OCI-LY7 (cell line): ENCODE data around the gene CCDC187. TPM values are rescaled to one million over a fixed set of nuclear protein-coding genes. Genes with fewer than 3 reads are reported as not detected.

Experiments used
- BruUV-seq: library from RNA; stranded (reverse); fragments of 400-500 nt; replicated peaks from 2 replicates; lab custom pipeline; 2021; lab: Mats Ljungman, UMichigan
- CTCF ChIA-PET: fragments of 300-600 bp; sonication (Branson Sonifier 250); formaldehyde crosslinking; loops from one replicate; lab custom pipeline; 2022; ENCODE audit warnings: antibody characterized with exemption; ENCODE audit not compliant: unreplicated experiment; lab: Charles Lee
- POLR2A ChIA-PET: fragments of 300-600 bp; sonication (Branson Sonifier 250); formaldehyde crosslinking; loops from one replicate; lab custom pipeline; 2022; ENCODE audit warnings: antibody characterized with exemption; lab: Charles Lee
- DNase-seq: peaks from one replicate; pipeline ENCODE4 v3.0.0-alpha.2; 2015; ENCODE audit warnings: low spot score
- H2AFZ ChIP-seq: fragments of 200-600 bp; sonication (generic), shearing (Covaris generic); 2 replicates; pipeline ENCODE4 v1.6.1; 2014; ENCODE audit warnings: mild to moderate bottlenecking, antibody characterized with exemption, low read length, moderate library complexity
- H3K27ac ChIP-seq: fragments of 200-600 bp; sonication (generic); 2 replicates; pipeline ENCODE4 v1.5.1; 2014; ENCODE audit warnings: mixed run types, low read depth, mild to moderate bottlenecking, moderate library complexity, low read length, inconsistent platforms; ENCODE audit not compliant: poor library complexity, severe bottlenecking
- H3K36me3 ChIP-seq: fragments of 200-600 bp; sonication (generic); 2 replicates; pipeline ENCODE4 v1.6.1; 2014; ENCODE audit warnings: mild to moderate bottlenecking, antibody characterized with exemption, low read length, moderate library complexity, mixed read lengths; ENCODE audit not compliant: insufficient read depth
- H3K4me1 ChIP-seq: fragments of 200-600 bp; sonication (generic); 2 replicates; pipeline ENCODE4 v1.5.1; 2014; ENCODE audit warnings: mild to moderate bottlenecking, low read length; ENCODE audit not compliant: insufficient read depth, poor library complexity, severe bottlenecking
- H3K4me2 ChIP-seq: fragments of 200-600 bp; sonication (generic); 2 replicates; pipeline ENCODE4 v1.6.1; 2014; ENCODE audit warnings: mild to moderate bottlenecking, low read length
- H3K4me3 ChIP-seq: fragments of 200-600 bp; sonication (generic); 2 replicates; pipeline ENCODE4 v1.5.1; 2014; ENCODE audit warnings: mild to moderate bottlenecking, low read depth, low read length; ENCODE audit not compliant: poor library complexity, severe bottlenecking
- H3K79me2 ChIP-seq: fragments of 200-600 bp; sonication (generic); 2 replicates; pipeline ENCODE4 v1.6.1; 2016; ENCODE audit warnings: low read depth, mild to moderate bottlenecking, low read length, moderate library complexity, mixed read lengths; ENCODE audit not compliant: insufficient read depth
- H3K9me2 ChIP-seq: fragments of 200-600 bp; sonication (generic); 2 replicates; pipeline ENCODE4 v1.6.1; 2016; ENCODE audit warnings: mild to moderate bottlenecking, low read length, mixed read lengths; ENCODE audit not compliant: insufficient read depth
- H3K9me3 ChIP-seq: fragments of 200-600 bp; sonication (generic); 2 replicates; pipeline ENCODE4 v1.6.1; 2014; ENCODE audit warnings: mild to moderate bottlenecking, mixed run types, low read length, mixed read lengths
- H4K20me1 ChIP-seq: fragments of 200-600 bp; sonication (generic); 2 replicates; pipeline ENCODE4 v1.6.1; 2014; ENCODE audit warnings: mild to moderate bottlenecking, antibody characterized with exemption, low read length, moderate library complexity, mixed read lengths; ENCODE audit not compliant: insufficient read depth
- CTCF ChIP-seq: fragments of 200-600 bp; sonication (generic); conservative IDR thresholded peaks from 2 replicates; pipeline ENCODE4 v1.5.1; 2014; ENCODE audit warnings: mild to moderate bottlenecking, antibody characterized with exemption, low read length, moderate library complexity, mixed read lengths
- EZH2phosphoT487 ChIP-seq: fragments of 200-600 bp; sonication (generic); IDR thresholded peaks from 2 replicates; pipeline ENCODE4 v1.6.1; 2018; ENCODE audit warnings: low read depth, borderline replicate concordance, mild to moderate bottlenecking, mixed run types, antibody characterized with exemption, low read length, moderate library complexity, mixed read lengths
- intact Hi-C: fragments of 100-400 bp; cut with micrococcal nuclease; formaldehyde crosslinking; loops from one replicate; pipeline ENCODE4 v1.10.0; 2022; ENCODE audit not compliant: unreplicated experiment
- total RNA-seq, 2 experiments: library from RNA; depleted of rRNA in 1 of 2; stranded (reverse); fragments of >200 nt in 1 of 2; shearing (Covaris generic) in 1 of 2; gene quantifications; 2 replicates each; pipeline ENCODE4 v1.2.3, GENCODE V29; 2014 to 2022

CCDC187 gene
- total RNA-seq, 2 experiments from 2014 or later = not detected

- BruUV-seq = no TSS peak
- POLR2A ChIA-PET = no interaction called here
- Histone ChIP-seq H4K20me1 (no peaks in the 10 kb centered on the region), H3K9me2 (no peaks in the 10 kb centered on the region), H2AFZ (no peak overlapping the region), H3K9me3 (no peaks in the 10 kb centered on the region), H3K79me2 (no peaks in the 10 kb centered on the region), H3K27ac (no peak overlapping the region), H3K4me3 (no peak overlapping the region), H3K36me3 (no peaks in the 10 kb centered on the region), H3K4me1 (peaks cover 17% of the 10 kb centered on the region), H3K4me2 (no peak overlapping the region)
- intact Hi-C loops = no loop called here
- TF ChIP-seq EZH2phosphoT487 (no peak), CTCF (no peak)
- CTCF ChIA-PET = no interaction called here
- no peak for DNase-seq
These were observed 23.2 kb downstream of the CCDC187 start for GRCh38 chr9:136280535-136281315.

- Histone ChIP-seq H3K9me2 (no peaks in the 10 kb centered on the region), H3K36me3 (no peaks in the 10 kb centered on the region), H3K4me1 (peaks cover 17% of the 10 kb centered on the region), H3K4me3 (no peak overlapping the region), H2AFZ (no peak overlapping the region), H3K4me2 (no peak overlapping the region), H3K9me3 (no peaks in the 10 kb centered on the region), H4K20me1 (no peaks in the 10 kb centered on the region), H3K27ac (no peak overlapping the region), H3K79me2 (no peaks in the 10 kb centered on the region)
- no TSS peak for BruUV-seq
- no peak for DNase-seq
- ChIA-PET POLR2A (no interaction called here), CTCF (interaction anchor here (0.5 kb wide), 1 partner anchor 204 kb away, joined by 3 read pairs; no protein-coding TSS in a partner anchor)
- TF ChIP-seq EZH2phosphoT487 = no peak
- no peak for TF ChIP-seq CTCF
- intact Hi-C loops = no loop called here
These were observed 24.4 kb downstream of the CCDC187 start for GRCh38 chr9:136279471-136279870.

DNA sequence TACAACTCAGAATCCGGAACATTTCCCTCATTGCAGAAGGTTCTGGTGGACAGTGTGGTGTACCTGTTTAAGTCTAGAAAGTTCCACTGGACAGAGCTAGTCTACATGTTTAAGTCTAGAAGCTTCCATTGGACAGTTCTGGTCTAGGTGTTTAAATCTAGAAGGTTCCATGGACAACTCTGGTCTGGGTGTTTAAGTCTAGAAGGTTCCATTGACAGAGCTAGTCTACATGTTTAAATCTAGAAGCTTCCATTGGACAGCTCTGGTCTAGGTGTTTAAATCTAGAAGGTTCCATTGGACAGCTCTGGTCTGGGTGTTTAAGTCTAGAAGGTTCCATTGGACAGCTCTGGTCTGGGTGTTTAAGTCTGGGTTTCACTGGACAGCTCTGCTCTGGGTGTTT is 25.0 kb downstream of the CCDC187 start:
- Histone ChIP-seq H3K4me1 (peaks cover 17% of the 10 kb centered on the region), H2AFZ (no peak overlapping the region), H3K79me2 (no peaks in the 10 kb centered on the region), H3K9me2 (no peaks in the 10 kb centered on the region), H3K4me2 (no peak overlapping the region), H4K20me1 (no peaks in the 10 kb centered on the region), H3K9me3 (no peaks in the 10 kb centered on the region), H3K4me3 (no peak overlapping the region), H3K27ac (no peak overlapping the region), H3K36me3 (no peaks in the 10 kb centered on the region)
- no peak for TF ChIP-seq CTCF
- intact Hi-C loops = no loop called here
- DNase-seq = no peak
- CTCF ChIA-PET = interaction anchor here (0.5 kb wide), 1 partner anchor 205 kb away, joined by 3 read pairs; no protein-coding TSS in a partner anchor
- POLR2A ChIA-PET = no interaction called here
- no TSS peak for BruUV-seq
